AG09309 (cell line): ENCODE measurements around the gene SLC12A9.

Experiments used
- DNase-seq: peaks from one replicate; pipeline ENCODE4 v3.0.0-alpha.2; 2010; ENCODE audit warnings: low read depth
- H3K4me3 ChIP-seq: 2 replicates; pipeline ENCODE4 v1.5.1; 2011; ENCODE audit warnings: mild to moderate bottlenecking, low read depth, low read length, moderate library complexity; ENCODE audit not compliant: control insufficient read depth
- TF ChIP-seq, protein P1 (sequence below): IDR thresholded peaks from 2 replicates; pipeline ENCODE4 v1.5.1; 2011; ENCODE audit warnings: mild to moderate bottlenecking, low read depth, low read length, inconsistent platforms; ENCODE audit not compliant: insufficient read depth, control insufficient read depth; ENCODE audit errors: missing control alignments

SLC12A9 gene

DNA sequence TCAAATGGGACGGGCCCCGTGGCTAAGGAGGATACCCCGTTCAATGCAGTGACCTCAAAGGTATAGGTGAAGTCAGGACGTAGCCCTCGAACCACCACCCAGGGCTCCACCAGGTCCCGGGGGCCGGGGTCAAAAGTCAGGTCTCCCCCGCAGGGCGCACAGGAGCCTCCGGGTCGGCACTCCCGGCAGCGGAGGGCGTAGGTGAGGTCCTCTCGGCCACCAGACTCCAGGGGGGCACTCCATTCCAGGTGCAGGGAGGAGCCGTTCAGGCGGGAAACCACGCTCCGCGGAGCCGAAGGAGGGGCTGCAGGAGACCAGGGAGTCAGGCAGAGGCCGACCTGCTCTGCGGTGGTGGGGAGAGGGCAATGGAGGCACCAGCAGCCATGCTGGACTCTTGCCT is 32.9 kb upstream of the SLC12A9 start:
- no peak for DNase-seq
- H3K4me3 ChIP-seq: no peak overlapping the region
- TF ChIP-seq, protein P1, sequence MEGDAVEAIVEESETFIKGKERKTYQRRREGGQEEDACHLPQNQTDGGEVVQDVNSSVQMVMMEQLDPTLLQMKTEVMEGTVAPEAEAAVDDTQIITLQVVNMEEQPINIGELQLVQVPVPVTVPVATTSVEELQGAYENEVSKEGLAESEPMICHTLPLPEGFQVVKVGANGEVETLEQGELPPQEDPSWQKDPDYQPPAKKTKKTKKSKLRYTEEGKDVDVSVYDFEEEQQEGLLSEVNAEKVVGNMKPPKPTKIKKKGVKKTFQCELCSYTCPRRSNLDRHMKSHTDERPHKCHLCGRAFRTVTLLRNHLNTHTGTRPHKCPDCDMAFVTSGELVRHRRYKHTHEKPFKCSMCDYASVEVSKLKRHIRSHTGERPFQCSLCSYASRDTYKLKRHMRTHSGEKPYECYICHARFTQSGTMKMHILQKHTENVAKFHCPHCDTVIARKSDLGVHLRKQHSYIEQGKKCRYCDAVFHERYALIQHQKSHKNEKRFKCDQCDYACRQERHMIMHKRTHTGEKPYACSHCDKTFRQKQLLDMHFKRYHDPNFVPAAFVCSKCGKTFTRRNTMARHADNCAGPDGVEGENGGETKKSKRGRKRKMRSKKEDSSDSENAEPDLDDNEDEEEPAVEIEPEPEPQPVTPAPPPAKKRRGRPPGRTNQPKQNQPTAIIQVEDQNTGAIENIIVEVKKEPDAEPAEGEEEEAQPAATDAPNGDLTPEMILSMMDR: no peak

DNA sequence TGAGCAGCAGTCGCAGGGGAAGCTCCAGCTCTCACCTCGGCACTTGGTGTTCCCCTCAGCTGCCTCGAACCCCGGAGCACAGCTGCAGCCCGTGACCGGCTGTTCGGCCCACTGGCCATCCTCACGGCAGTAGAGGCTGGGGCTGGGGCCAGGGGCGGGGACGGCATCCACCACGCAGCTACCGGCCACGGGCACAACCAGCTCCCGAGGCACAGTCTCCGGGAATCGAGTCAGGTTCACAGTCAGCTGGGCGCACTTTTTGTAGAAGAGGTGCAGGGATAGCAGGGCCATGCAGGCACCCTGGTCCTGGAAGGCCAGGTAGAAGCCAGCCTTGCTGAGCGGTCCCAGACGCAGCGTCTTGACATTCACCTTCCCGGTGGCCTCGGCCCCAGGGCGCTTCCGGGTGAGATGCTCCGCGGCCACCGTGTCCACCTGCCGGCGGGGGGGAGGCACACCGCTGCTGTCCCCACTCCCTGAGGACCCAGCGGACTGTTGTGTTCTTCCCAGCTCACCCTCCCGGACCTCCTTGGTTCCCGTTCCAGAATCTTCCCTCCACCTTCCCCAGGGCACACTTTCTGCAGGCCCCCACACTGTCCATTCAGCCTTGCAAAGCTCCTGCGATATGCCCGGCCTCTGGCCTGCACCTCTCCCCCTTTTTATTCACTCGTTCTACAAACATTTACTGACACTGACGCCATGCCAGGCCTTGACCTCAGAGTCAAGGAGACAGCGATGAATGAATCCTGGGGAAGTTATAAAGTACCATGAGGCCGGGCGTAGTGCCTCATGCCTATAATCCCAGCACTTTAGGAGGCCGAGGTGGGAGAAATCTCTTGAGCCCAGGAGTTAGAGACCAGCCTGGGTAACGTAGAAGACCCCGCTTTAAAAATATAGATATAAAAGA is 30.0 kb upstream of the SLC12A9 start:
- DNase-seq: no peak
- H3K4me3 ChIP-seq: no peak overlapping the region
- TF ChIP-seq, protein P1: no peak

DNA sequence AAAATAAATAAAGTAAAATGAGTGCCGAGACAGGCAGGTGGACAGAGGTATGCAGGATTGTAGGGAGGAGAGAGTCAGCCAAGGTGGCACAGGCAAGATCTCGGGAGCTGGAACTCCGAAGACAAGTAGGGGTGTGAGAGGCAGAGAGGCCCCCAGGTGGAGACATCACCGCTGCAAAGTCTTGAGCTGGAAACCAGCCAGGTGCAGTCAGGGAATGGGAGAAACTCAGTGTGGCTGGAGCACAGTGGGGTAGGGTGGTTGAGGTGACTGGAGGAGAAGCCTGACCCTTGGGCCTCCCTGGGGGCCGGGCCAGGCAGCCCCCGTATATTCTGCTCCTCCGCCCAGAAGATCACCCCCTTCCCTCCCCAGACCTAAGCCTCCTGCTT is 29.4 kb upstream of the SLC12A9 start:
- TF ChIP-seq, protein P1: no peak
- H3K4me3 ChIP-seq: no peak overlapping the region
- no peak for DNase-seq

DNA sequence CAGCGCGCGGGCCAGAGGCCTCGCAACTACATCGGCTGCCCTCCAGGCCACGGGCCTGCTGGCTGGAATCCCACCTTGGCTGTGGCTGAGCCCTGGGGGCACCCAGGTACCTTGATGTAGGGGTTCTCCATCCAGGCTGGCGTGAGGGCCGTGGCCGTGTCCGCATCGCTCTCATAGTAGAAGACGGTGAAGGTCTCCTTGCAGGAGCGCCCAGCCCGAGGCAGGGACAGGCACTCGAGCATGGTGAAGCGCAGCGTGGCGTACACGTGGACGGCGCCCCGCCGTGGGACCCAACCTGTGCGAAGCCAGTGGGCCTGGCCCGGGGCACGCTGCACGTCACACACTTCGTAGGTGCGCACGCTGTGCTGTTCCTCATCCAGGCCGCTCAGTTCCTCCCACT is 29.0 kb upstream of the SLC12A9 start:
- no peak for DNase-seq
- TF ChIP-seq, protein P1: no peak
- no peak overlapping the region for H3K4me3 ChIP-seq

DNA sequence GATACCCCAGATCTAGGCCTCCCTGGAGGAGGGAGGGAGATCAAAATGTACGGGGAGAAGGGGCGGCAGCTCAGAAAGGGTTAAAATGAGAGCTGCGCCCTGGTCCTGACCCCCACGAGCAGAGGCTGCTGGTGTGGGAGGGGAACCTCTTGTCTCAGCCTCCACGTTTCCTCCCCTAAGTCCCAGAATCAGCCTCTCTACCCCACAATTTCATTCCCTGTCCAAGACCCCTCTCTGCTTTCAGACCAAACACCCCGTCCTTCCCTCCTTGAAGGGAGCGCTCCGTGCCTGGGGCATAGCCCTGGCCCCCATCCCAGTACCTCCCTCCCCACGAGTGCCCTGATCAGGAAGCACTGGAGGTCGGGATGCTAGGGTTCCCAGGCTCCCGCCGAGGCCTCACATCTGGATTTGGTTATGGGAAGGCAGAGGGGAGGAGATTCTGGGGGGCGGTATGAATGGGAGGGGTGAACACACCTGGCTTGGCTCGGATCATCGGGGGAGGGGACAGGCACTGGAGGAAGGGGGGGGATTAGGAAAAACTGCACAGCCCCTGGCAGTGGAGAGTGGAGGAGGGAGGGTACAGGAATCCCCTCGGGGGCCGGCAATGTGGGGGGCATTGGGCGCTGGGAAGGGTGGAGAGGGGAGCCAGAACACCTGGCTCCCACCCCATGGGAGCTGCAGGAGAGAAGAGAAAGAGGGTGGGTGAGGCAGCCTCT is 27.9 kb upstream of the SLC12A9 start:
- peak overlapping the region; percentile 93 for H3K4me3 ChIP-seq
- no peak for DNase-seq

DNA sequence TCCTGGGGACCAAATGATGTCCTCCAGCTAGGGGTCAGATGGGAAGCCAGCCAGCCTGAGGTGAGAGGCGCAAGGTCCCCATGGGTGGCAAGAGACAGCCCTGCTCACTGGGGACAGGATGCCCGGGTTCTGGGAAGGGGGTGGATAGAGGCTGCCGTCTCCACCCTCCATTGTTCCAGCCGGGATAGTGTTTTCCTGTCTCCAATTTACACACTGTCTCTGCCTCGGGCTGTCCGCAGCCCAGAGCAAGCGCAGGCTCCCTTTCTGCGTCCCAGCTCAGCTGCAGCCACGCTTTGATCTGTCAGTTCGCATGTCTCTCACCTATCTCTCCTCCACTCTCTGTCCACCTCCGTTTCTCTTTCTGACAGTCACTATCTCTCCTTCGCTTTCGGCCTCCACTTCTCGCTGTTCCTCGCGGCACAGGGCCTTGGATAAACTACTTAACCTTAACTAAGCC is 27.3 kb upstream of the SLC12A9 start:
- TF ChIP-seq, protein P1: no peak
- DNase-seq: no peak
- peak overlapping the region; percentile 93 for H3K4me3 ChIP-seq

More for the DNA sequence above, 27.9 kb upstream of the SLC12A9 start:
- TF ChIP-seq, protein P1: no peak
